GM23338 (cell line): ENCODE measurements around the gene OR5B21. TPM values are rescaled to one million over a fixed set of nuclear protein-coding genes. Genes with fewer than 3 reads are reported as not detected.

ENCODE experiments used
- ATAC-seq: fragments of 200-7000 bp; cut with Tn5 transposase; 3 replicates; pipeline ENCODE4 v1.9.1; 2020
- DNase-seq: peaks from one replicate; pipeline ENCODE4 v3.0.0-alpha.2; 2015; ENCODE audit warnings: low spot score
- H2AFZ ChIP-seq: fragments of 200-600 bp; sonication (generic); 2 replicates; pipeline ENCODE4 v1.8.0; 2016; ENCODE audit warnings: antibody characterized with exemption, mild to moderate bottlenecking, moderate library complexity
- H3F3A ChIP-seq: fragments of 200-600 bp; sonication (generic); replicated peaks from 2 replicates; pipeline ENCODE4 v1.8.0; 2017; ENCODE audit warnings: antibody characterized with exemption, mixed run types, low read depth
- H3K27ac ChIP-seq: fragments of 200-600 bp; sonication (generic); 2 replicates; pipeline ENCODE4 v1.6.1; 2016; ENCODE audit warnings: low read depth
- H3K27me3 ChIP-seq: fragments of 200-600 bp; sonication (generic); 2 replicates; pipeline ENCODE4 v1.8.0; 2016; ENCODE audit warnings: mild to moderate bottlenecking, mixed run types, moderate library complexity; ENCODE audit not compliant: insufficient read depth
- H3K36me3 ChIP-seq: fragments of 200-600 bp; sonication (generic); 2 replicates; pipeline ENCODE4 v1.8.0; 2016; ENCODE audit warnings: mild to moderate bottlenecking; ENCODE audit not compliant: insufficient read depth
- H3K4me1 ChIP-seq: fragments of 200-600 bp; sonication (generic); 2 replicates; pipeline ENCODE4 v1.8.0; 2016; ENCODE audit warnings: mild to moderate bottlenecking, moderate library complexity; ENCODE audit not compliant: insufficient read depth
- H3K4me2 ChIP-seq: fragments of 200-600 bp; sonication (generic); 2 replicates; pipeline ENCODE4 v1.7.1; 2017; ENCODE audit warnings: mixed run types
- H3K4me3 ChIP-seq: fragments of 200-600 bp; sonication (generic); 2 replicates; pipeline ENCODE4 v1.6.1; 2016; ENCODE audit warnings: mixed run types
- H3K79me2 ChIP-seq: fragments of 200-600 bp; sonication (generic); replicated peaks from 2 replicates; pipeline ENCODE4 v1.8.0; 2017; ENCODE audit warnings: mild to moderate bottlenecking; ENCODE audit not compliant: insufficient read depth
- H3K9me2 ChIP-seq: fragments of 200-600 bp; sonication (generic); 2 replicates; pipeline ENCODE4 v1.8.0; 2017; ENCODE audit not compliant: insufficient read depth
- H4K20me1 ChIP-seq: fragments of 200-600 bp; sonication (generic); replicated peaks from 2 replicates; pipeline ENCODE4 v1.8.0; 2017; ENCODE audit warnings: mild to moderate bottlenecking; ENCODE audit not compliant: insufficient read depth
- H3K27ac Mint-ChIP-seq: 2 replicates; pipeline ENCODE4 v1.8.0; 2020; ENCODE audit warnings: inconsistent platforms, mild to moderate bottlenecking, moderate library complexity, mixed read lengths
- H3K27me3 Mint-ChIP-seq: 3 replicates; pipeline ENCODE4 v1.8.0; 2022; ENCODE audit warnings: low read depth, mild to moderate bottlenecking, moderate library complexity, mixed read lengths, inconsistent platforms; ENCODE audit not compliant: insufficient read depth, poor library complexity
- H3K36me3 Mint-ChIP-seq: 3 replicates; pipeline ENCODE4 v1.8.0; 2021; ENCODE audit warnings: low read depth, mild to moderate bottlenecking, inconsistent platforms, moderate library complexity, mixed read lengths
- H3K4me1 Mint-ChIP-seq: 3 replicates; pipeline ENCODE4 v1.8.0; 2020; ENCODE audit warnings: mild to moderate bottlenecking, inconsistent platforms, mixed read lengths
- H3K4me3 Mint-ChIP-seq: 3 replicates; pipeline ENCODE4 v1.8.0; 2021; ENCODE audit warnings: moderate library complexity, mild to moderate bottlenecking, inconsistent platforms, mixed read lengths
- H3K9me3 Mint-ChIP-seq: 3 replicates; pipeline ENCODE4 v1.8.0; 2020; ENCODE audit warnings: moderate library complexity, mild to moderate bottlenecking, inconsistent platforms, mixed read lengths
- CREB1 ChIP-seq: fragments of 250-450 bp; sonication (Bioruptor Pico); IDR thresholded peaks from 2 replicates; pipeline ENCODE4 v1.5.0; 2020; ENCODE audit warnings: low read depth, mild to moderate bottlenecking, moderate library complexity
- EZH2 ChIP-seq: fragments of 200-600 bp; sonication (generic); IDR thresholded peaks from one replicate; pipeline ENCODE4 v1.8.0; 2017; ENCODE audit warnings: antibody characterized with exemption, mild to moderate bottlenecking, low read depth; ENCODE audit not compliant: unreplicated experiment
- EZH2phosphoT487 ChIP-seq: fragments of 200-600 bp; sonication (generic); IDR thresholded peaks from one replicate; pipeline ENCODE4 v1.8.1; 2018; ENCODE audit warnings: antibody characterized with exemption; ENCODE audit not compliant: unreplicated experiment
- JUNB ChIP-seq: IDR thresholded peaks from one replicate; pipeline ENCODE4 v1.6.1; 2016; ENCODE audit warnings: antibody characterized with exemption; ENCODE audit not compliant: unreplicated experiment
- NANOG ChIP-seq: IDR thresholded peaks from 2 replicates; pipeline ENCODE4 v1.6.1; 2016; ENCODE audit warnings: antibody characterized with exemption, borderline replicate concordance
- POLR2AphosphoS5 ChIP-seq: IDR thresholded peaks from 2 replicates; pipeline ENCODE4 v1.6.1; 2016; ENCODE audit warnings: antibody characterized with exemption, low read depth
- STAT1 ChIP-seq: IDR thresholded peaks from one replicate; pipeline ENCODE4 v1.6.1; 2016; ENCODE audit warnings: antibody characterized with exemption; ENCODE audit not compliant: unreplicated experiment
- ZNF114 ChIP-seq: fragments of 250-450 bp; sonication (Bioruptor Pico); IDR thresholded peaks from 2 replicates; pipeline ENCODE4 v1.5.0; 2020; ENCODE audit warnings: mild to moderate bottlenecking, moderate library complexity
- ZNF331 ChIP-seq: fragments of 250-450 bp; sonication (Bioruptor Pico); IDR thresholded peaks from 2 replicates; pipeline ENCODE4 v1.5.0; 2020; ENCODE audit warnings: low read depth, mild to moderate bottlenecking, moderate library complexity
- polyA plus RNA-seq: library from polyadenylated mRNA; unstranded; fragments of >200 nt; fragmentation: Nextera tagmentation; extraction: Ambion mirVana; gene quantifications from 2 replicates; pipeline ENCODE4 v1.2.1, GENCODE V29; 2016
- total RNA-seq: library from RNA; depleted of rRNA; stranded (reverse); fragments of >200 nt; shearing (Covaris generic); gene quantifications from 2 replicates; pipeline ENCODE4 v1.2.3, GENCODE V29; 2014
- TF ChIP-seq, protein P1 (sequence below): IDR thresholded peaks from 2 replicates; pipeline ENCODE4 v1.6.1; 2016; ENCODE audit warnings: antibody characterized with exemption
- TF ChIP-seq, protein P2 (sequence below), 2 experiments: fragments of 200-600 bp in 1 of 2; sonication (generic) in 1 of 2; conservative IDR thresholded peaks; 2 replicates each; pipeline versions ENCODE4 v1.5.1 to v1.6.1; 2016 to 2017; ENCODE audit warnings: antibody characterized with exemption in 2 of 2, low read depth in 2 of 2, mild to moderate bottlenecking in 2 of 2, moderate library complexity in 1 of 2
- TF ChIP-seq, protein P3 (sequence below): IDR thresholded peaks from one replicate; pipeline ENCODE4 v1.6.1; 2018; ENCODE audit warnings: antibody characterized with exemption; ENCODE audit not compliant: unreplicated experiment
- TF ChIP-seq, protein P4 (sequence below): fragments of 250-450 bp; sonication (Bioruptor Pico); IDR thresholded peaks from 2 replicates; pipeline ENCODE4 v1.5.0; 2020; ENCODE audit warnings: mild to moderate bottlenecking, moderate library complexity

OR5B21 gene
- total and polyA plus RNA-seq, 2 experiments from 2014 or later = not detected

DNA sequence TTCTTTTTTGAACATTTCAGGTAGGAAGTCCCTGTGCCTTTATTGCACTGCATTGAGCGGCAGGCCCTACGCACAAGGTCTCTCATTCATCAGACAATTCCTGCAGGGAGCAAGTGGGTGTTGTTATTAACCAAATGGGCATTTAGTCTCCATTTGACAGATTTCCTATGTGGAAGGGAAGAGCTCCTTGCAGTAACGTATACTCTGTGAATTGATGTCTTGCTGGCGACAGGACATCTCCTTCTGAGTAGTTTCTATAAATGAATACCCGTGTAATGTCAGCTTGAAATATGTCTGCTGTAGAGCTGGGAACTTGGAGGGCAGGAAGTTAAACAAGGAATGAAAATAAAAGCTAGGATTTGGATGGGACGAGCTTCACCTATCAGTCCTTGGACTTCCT is 3.7 kb downstream of the OR5B21 start (continued):
- TF ChIP-seq, protein P1, sequence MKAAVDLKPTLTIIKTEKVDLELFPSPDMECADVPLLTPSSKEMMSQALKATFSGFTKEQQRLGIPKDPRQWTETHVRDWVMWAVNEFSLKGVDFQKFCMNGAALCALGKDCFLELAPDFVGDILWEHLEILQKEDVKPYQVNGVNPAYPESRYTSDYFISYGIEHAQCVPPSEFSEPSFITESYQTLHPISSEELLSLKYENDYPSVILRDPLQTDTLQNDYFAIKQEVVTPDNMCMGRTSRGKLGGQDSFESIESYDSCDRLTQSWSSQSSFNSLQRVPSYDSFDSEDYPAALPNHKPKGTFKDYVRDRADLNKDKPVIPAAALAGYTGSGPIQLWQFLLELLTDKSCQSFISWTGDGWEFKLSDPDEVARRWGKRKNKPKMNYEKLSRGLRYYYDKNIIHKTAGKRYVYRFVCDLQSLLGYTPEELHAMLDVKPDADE = no peak
- TF ChIP-seq EZH2 = no peak
- no peak for TF ChIP-seq JUNB
- no peak for TF ChIP-seq CREB1
- no peak for TF ChIP-seq POLR2AphosphoS5
- no peak for TF ChIP-seq EZH2phosphoT487
- TF ChIP-seq, protein P2, sequence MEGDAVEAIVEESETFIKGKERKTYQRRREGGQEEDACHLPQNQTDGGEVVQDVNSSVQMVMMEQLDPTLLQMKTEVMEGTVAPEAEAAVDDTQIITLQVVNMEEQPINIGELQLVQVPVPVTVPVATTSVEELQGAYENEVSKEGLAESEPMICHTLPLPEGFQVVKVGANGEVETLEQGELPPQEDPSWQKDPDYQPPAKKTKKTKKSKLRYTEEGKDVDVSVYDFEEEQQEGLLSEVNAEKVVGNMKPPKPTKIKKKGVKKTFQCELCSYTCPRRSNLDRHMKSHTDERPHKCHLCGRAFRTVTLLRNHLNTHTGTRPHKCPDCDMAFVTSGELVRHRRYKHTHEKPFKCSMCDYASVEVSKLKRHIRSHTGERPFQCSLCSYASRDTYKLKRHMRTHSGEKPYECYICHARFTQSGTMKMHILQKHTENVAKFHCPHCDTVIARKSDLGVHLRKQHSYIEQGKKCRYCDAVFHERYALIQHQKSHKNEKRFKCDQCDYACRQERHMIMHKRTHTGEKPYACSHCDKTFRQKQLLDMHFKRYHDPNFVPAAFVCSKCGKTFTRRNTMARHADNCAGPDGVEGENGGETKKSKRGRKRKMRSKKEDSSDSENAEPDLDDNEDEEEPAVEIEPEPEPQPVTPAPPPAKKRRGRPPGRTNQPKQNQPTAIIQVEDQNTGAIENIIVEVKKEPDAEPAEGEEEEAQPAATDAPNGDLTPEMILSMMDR (conservative IDR thresholded peaks at IDR 0.05; ENCODE audit: low read depth in 2 of 2) = no peak
- TF ChIP-seq, protein P3, sequence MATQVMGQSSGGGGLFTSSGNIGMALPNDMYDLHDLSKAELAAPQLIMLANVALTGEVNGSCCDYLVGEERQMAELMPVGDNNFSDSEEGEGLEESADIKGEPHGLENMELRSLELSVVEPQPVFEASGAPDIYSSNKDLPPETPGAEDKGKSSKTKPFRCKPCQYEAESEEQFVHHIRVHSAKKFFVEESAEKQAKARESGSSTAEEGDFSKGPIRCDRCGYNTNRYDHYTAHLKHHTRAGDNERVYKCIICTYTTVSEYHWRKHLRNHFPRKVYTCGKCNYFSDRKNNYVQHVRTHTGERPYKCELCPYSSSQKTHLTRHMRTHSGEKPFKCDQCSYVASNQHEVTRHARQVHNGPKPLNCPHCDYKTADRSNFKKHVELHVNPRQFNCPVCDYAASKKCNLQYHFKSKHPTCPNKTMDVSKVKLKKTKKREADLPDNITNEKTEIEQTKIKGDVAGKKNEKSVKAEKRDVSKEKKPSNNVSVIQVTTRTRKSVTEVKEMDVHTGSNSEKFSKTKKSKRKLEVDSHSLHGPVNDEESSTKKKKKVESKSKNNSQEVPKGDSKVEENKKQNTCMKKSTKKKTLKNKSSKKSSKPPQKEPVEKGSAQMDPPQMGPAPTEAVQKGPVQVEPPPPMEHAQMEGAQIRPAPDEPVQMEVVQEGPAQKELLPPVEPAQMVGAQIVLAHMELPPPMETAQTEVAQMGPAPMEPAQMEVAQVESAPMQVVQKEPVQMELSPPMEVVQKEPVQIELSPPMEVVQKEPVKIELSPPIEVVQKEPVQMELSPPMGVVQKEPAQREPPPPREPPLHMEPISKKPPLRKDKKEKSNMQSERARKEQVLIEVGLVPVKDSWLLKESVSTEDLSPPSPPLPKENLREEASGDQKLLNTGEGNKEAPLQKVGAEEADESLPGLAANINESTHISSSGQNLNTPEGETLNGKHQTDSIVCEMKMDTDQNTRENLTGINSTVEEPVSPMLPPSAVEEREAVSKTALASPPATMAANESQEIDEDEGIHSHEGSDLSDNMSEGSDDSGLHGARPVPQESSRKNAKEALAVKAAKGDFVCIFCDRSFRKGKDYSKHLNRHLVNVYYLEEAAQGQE = no peak

DNA sequence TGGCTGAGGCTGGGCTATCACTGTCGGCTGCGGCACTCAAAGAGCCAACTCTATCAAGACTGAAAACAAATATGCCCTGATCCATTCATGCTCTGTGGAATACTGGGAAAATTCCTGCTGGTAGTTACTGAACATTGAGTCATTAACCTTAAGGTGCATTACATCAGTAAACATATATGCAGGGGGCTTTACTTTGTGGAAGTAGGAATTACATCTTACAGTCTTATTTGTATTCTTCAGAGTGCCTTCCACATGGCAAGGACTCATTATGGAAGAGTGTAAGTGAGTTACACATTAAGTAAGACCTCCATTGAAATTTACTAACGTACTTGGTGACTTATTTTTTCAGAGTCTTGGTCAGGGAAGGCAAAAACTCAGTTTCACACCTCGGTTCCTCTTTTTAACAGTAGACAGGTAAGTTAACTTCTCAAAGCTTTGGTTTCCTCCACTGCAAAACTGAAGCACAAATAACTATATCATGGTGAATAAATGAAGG is 4.5 kb downstream of the OR5B21 start:
- no peak overlapping the region for H3K27ac Mint-ChIP-seq
- no peak overlapping the region for H3K4me3 ChIP-seq
- H3K79me2 ChIP-seq = no peaks in the 10 kb centered on the region
- no peak overlapping the region for H3K27ac ChIP-seq
- no peaks in the 10 kb centered on the region for H3F3A ChIP-seq
- H3K9me2 ChIP-seq = no peaks in the 10 kb centered on the region; the same call in 1 of the 2 replicates
- no peak for DNase-seq
- H3K9me3 Mint-ChIP-seq = no peaks in the 10 kb centered on the region
- H3K36me3 ChIP-seq = no peaks in the 10 kb centered on the region
- H3K4me1 Mint-ChIP-seq = peaks cover 4% of the 10 kb centered on the region; the same call in 2 of the 3 replicates
- no peaks in the 10 kb centered on the region; the same call in 1 of the 2 replicates for H3K4me1 ChIP-seq
- no peak overlapping the region for H2AFZ ChIP-seq
- H4K20me1 ChIP-seq = no peaks in the 10 kb centered on the region
- no peak overlapping the region for H3K4me2 ChIP-seq
- H3K27me3 Mint-ChIP-seq = peaks cover 3% of the 10 kb centered on the region
- ATAC-seq = no peak
- H3K27me3 ChIP-seq = no peaks in the 10 kb centered on the region
- H3K4me3 Mint-ChIP-seq = no peak overlapping the region
- no peaks in the 10 kb centered on the region for H3K36me3 Mint-ChIP-seq
- TF ChIP-seq NANOG (no peak), POLR2AphosphoS5 (no peak), EZH2 (no peak), STAT1 (no peak), CREB1 (no peak), EZH2phosphoT487 (no peak), ZNF331 (no peak), ZNF114 (CRISPR knock-in tag) (no peak)
- TF ChIP-seq, protein P4, sequence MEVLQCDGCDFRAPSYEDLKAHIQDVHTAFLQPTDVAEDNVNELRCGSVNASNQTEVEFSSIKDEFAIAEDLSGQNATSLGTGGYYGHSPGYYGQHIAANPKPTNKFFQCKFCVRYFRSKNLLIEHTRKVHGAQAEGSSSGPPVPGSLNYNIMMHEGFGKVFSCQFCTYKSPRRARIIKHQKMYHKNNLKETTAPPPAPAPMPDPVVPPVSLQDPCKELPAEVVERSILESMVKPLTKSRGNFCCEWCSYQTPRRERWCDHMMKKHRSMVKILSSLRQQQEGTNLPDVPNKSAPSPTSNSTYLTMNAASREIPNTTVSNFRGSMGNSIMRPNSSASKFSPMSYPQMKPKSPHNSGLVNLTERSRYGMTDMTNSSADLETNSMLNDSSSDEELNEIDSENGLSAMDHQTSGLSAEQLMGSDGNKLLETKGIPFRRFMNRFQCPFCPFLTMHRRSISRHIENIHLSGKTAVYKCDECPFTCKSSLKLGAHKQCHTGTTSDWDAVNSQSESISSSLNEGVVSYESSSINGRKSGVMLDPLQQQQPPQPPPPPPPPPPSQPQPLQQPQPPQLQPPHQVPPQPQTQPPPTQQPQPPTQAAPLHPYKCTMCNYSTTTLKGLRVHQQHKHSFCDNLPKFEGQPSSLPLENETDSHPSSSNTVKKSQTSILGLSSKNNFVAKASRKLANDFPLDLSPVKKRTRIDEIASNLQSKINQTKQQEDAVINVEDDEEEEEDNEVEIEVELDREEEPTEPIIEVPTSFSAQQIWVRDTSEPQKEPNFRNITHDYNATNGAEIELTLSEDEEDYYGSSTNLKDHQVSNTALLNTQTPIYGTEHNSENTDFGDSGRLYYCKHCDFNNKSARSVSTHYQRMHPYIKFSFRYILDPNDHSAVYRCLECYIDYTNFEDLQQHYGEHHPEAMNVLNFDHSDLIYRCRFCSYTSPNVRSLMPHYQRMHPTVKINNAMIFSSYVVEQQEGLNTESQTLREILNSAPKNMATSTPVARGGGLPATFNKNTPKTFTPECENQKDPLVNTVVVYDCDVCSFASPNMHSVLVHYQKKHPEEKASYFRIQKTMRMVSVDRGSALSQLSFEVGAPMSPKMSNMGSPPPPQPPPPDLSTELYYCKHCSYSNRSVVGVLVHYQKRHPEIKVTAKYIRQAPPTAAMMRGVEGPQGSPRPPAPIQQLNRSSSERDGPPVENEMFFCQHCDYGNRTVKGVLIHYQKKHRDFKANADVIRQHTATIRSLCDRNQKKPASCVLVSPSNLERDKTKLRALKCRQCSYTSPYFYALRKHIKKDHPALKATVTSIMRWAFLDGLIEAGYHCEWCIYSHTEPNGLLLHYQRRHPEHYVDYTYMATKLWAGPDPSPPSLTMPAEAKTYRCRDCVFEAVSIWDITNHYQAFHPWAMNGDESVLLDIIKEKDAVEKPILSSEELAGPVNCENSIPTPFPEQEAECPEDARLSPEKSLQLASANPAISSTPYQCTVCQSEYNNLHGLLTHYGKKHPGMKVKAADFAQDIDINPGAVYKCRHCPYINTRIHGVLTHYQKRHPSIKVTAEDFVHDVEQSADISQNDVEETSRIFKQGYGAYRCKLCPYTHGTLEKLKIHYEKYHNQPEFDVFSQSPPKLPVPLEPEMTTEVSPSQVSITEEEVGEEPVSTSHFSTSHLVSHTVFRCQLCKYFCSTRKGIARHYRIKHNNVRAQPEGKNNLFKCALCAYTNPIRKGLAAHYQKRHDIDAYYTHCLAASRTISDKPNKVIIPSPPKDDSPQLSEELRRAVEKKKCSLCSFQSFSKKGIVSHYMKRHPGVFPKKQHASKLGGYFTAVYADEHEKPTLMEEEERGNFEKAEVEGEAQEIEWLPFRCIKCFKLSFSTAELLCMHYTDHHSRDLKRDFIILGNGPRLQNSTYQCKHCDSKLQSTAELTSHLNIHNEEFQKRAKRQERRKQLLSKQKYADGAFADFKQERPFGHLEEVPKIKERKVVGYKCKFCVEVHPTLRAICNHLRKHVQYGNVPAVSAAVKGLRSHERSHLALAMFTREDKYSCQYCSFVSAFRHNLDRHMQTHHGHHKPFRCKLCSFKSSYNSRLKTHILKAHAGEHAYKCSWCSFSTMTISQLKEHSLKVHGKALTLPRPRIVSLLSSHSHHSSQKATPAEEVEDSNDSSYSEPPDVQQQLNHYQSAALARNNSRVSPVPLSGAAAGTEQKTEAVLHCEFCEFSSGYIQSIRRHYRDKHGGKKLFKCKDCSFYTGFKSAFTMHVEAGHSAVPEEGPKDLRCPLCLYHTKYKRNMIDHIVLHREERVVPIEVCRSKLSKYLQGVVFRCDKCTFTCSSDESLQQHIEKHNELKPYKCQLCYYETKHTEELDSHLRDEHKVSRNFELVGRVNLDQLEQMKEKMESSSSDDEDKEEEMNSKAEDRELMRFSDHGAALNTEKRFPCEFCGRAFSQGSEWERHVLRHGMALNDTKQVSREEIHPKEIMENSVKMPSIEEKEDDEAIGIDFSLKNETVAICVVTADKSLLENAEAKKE (CRISPR knock-in tag) = no peak
